ENCODE results near the gene MEF2D.

MEF2D gene

DNA sequence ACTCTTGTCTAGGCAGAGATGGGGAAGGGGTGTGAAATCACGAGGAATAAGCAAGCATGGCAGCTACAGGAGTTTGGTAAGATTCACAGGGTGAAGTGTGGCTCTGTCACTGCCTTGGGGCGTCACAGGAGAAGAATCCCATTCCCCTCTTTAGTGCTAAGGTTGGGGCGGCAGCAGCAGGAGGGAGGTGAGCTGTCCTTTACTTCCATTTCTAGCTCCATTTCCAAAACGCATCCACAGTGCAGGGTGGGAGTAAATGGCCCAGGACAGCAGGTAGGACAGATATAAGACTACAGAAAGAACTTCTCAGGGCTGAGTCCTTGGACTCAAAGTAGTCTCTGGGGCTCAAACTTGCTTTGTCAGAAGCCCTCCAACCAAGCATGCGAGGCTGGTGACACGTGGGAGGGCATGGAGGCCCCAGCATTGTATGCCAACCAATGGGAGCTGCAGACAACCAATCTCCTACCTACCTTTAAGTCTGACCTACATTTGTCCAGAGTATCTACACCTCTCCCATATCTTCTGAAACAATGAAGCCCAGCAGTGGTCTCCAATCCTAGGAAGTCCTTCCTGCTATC is 8.5 kb downstream of the MEF2D start:
- Mint-ChIP-seq H3K27me3 (no peaks in the 10 kb centered on the region), H3K27ac (peak overlapping the region; percentile 99), H3K36me3 (peaks cover 35 to 60% of the 10 kb centered on the region in 2 donors), H3K9me3 (no peaks in the 10 kb centered on the region), H3K4me1 (peaks cover 94 to 100% of the 10 kb centered on the region in 2 donors), H3K4me3 (peak overlapping the region; percentile 84 to 90)
- peak; percentile 43 for DNase-seq
- ATAC-seq (replicated peaks): peak; percentile 22 to 35

DNA sequence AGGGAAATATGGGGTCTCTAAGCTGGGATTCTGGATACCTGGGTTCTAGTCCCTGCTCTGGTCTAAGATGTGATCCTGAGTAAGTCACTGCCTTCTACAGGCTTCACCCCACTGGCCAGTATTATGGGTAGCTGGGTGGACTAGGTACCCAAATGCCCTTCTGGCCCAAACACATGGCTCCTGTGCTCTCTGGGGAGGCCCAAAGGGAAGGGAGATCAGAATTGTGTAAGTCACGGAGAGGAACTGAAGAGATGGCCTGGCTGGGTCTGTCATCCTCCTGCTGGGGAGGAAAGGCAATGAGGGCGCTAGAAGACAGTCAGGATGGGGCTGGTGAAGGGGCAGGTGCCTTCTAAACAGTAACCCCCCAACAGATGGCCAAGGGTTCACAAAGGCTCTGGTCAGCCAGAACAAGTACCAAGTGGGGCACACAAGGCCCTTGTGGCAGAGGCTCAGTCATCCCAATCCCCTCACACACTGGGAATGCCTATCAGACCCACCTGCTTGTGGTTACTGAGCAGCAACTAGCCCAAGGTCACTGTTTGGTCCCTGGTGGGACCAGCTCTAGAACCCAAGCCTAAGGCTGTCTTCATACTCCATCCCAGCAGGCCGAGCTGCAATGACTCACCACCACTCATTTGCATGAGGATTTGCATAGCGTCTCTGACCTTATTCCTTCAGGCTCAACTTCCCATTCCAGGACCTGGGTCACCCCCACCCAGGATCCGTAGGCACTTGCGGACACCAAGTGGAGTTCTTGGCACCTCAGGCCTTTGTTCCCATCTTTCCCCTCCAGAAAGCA is 9.2 kb downstream of the MEF2D start:
- no peak for ATAC-seq (replicated peaks)
- Mint-ChIP-seq H3K27me3 (no peaks in the 10 kb centered on the region), H3K9me3 (no peaks in the 10 kb centered on the region), H3K4me3 (peak overlapping the region; percentile 84 to 90), H3K4me1 (peaks cover 94 to 100% of the 10 kb centered on the region in 2 donors), H3K27ac (peak overlapping the region; percentile 99), H3K36me3 (peaks cover 34 to 61% of the 10 kb centered on the region in 2 donors)
- DNase-seq: no peak

DNA sequence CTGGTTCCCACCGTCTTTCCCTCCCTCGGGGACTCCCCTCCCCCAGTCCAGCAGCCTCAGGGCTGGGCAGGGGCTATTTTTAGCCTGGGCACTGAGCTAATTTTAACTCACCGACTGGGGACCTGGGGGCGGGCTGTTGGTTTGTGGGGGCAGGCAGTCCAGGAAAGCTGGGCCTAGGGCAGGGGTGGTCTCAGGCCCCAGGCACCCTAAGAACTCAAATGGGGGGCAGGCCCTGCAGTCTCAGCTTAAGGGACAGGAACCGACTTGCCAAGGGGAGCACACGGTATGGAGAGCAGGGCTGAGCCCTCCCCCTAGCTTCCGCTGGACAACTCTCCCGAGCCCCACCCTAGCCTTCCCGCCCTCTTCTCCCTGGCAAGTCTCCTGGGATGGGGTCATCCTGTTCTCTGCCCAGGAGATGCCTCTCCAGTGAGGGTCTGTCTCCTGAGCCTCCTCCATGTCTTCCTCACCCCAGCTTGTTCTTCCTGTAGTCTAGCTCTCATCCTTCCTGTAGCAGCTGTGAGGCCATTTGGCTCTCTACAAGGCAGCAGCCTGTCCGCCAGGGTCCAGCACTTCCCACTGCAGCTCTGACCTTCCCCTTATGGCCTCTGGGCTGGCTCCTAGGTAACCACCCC is 10.1 kb downstream of the MEF2D start:
- ATAC-seq (replicated peaks) (no peak), DNase-seq (no peak)
- Mint-ChIP-seq H3K4me1 (peaks cover 87 to 100% of the 10 kb centered on the region in 2 donors), H3K27ac (peak overlapping the region; percentile 99), H3K27me3 (no peaks in the 10 kb centered on the region), H3K9me3 (no peaks in the 10 kb centered on the region), H3K4me3 (peak overlapping the region; percentile 84 to 90), H3K36me3 (peaks cover 29 to 60% of the 10 kb centered on the region in 2 donors)

DNA sequence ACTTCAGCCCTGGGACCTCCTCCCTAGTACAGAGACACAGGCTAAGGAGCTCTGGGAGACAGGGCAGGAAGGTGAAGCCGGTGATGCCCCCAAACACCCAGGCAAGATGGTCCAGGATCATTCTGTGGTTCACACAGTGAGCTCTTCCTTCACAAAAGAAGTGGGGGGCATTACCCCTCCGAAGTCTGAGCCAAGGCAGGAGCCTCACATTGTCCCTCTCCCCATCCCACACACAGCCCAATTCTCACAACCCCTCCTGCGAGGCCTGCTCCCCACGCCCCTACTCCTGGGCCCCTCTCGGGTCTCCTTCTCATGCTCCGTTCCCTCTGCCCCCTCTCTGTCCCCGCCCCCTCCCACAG is 10.7 kb downstream of the MEF2D start:
- peaks cover 82 to 100% of the 10 kb centered on the region in 2 donors for H3K4me1 Mint-ChIP-seq
- peak overlapping the region; percentile 84 to 90 for H3K4me3 Mint-ChIP-seq
- ATAC-seq (replicated peaks) (no peak), DNase-seq (no peak)
- no peaks in the 10 kb centered on the region for H3K27me3 Mint-ChIP-seq
- no peaks in the 10 kb centered on the region for H3K9me3 Mint-ChIP-seq
- peak overlapping the region; percentile 99 for H3K27ac Mint-ChIP-seq
- H3K36me3 Mint-ChIP-seq: peaks cover 24 to 54% of the 10 kb centered on the region in 2 donors

DNA sequence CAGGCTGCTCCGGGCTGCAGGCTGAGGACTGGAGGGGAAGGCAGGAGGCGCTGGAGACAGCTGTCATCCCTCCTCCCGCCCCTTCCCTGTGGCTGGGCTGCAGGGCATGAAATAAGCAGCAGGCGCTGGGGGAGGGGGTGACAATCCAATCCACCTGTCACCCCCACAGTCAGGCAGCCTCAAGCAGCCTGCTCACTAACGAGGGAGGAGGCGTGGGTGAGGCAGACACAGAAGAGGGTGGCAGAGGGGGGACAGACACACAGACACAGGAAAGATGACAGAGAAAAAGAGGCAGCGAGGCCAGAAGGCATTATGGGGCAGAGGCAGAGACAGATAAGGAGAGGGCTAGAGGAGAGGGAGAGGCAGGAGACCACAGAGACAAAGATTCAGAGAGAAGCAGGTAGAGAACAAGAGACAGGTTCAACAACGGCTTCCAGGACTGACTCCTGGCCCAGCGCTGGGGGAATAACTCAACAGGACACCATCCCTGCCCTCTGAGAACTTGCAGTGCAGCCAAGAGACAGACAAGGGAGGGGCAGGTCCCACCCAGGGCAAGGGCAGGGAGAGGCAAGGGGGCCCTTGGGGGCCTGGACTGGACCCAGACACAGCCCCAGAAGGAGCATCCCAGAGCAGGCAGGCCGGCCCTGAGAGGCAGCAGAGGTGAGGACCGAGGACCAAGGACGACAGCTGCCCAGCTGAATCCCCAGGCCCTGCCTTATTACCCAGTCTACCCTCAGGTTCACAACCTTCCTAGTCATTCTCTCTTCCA is 11.2 kb downstream of the MEF2D start:
- ATAC-seq (replicated peaks) (peak; percentile 3 to 8), DNase-seq (no peak)
- H3K27me3 Mint-ChIP-seq: no peaks in the 10 kb centered on the region
- no peaks in the 10 kb centered on the region for H3K9me3 Mint-ChIP-seq
- peaks cover 22 to 52% of the 10 kb centered on the region in 2 donors for H3K36me3 Mint-ChIP-seq
- H3K4me1 Mint-ChIP-seq: peaks cover 81 to 100% of the 10 kb centered on the region in 2 donors
- peak overlapping the region; percentile 84 to 90 for H3K4me3 Mint-ChIP-seq
- H3K27ac Mint-ChIP-seq: peak overlapping the region; percentile 99

DNA sequence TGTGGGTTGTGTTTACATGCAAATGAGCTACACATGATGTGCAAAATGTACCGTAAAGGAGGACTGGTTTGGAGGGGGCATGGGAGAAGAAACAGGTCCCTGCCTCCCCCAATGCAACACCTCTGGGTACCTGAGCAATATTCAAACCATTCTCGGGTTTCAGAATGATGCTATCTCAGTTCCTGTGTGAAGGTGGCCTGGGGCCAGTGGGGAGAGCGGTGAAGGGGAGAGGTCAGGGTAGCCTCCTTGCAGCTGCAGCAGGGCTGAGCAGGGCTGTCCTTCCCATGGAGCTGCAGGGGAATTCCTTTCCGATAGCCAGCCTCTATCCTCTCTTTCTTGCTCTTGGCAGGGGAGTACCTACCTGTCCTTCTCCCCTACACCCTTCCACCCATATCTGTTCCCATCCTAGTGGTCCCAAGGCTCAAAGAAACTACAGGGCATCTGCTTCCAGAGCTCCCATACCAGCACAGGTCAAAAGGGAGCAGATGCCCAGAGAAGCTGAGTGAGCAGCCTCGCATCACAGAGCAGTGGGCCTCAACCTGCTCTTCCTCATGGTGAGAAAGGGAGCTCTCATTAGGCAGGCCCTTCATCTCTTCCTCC is 11.9 kb downstream of the MEF2D start:
- H3K4me1 Mint-ChIP-seq: peaks cover 74 to 100% of the 10 kb centered on the region in 2 donors
- H3K27ac Mint-ChIP-seq: peak overlapping the region; percentile 99
- no peaks in the 10 kb centered on the region for H3K9me3 Mint-ChIP-seq
- no peaks in the 10 kb centered on the region for H3K27me3 Mint-ChIP-seq
- H3K36me3 Mint-ChIP-seq: peaks cover 21 to 52% of the 10 kb centered on the region in 2 donors
- peak overlapping the region; percentile 84 to 90 for H3K4me3 Mint-ChIP-seq
- ATAC-seq (replicated peaks) (peak; percentile 61 to 64), DNase-seq (peak; percentile 57)

DNA sequence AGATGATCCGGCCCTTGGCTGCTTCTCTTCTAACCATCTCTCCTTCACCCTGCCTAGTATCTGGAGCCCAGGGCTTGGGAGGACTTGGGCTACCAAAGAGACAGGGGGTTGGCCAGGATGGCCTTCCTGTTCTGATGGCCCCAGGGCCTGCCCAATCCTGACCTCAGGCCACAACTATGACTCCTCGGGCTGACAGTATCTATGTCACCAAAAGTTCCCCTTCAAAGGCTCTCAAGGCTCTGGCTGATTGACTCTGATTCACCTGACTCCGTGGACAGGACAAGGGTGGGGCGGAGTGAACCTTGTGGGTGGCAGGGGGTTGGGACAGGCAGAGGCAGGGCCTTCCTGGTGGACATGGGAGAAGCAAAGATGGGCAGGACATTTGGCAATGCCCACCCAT is 12.7 kb downstream of the MEF2D start:
- DNase-seq (peak; percentile 64), ATAC-seq (replicated peaks) (peak; percentile 72 to 75)
- Mint-ChIP-seq H3K27ac (peak overlapping the region; percentile 99), H3K4me1 (peaks cover 72 to 100% of the 10 kb centered on the region in 2 donors), H3K9me3 (no peaks in the 10 kb centered on the region), H3K27me3 (no peaks in the 10 kb centered on the region), H3K36me3 (peaks cover 25 to 55% of the 10 kb centered on the region in 2 donors), H3K4me3 (peak overlapping the region; percentile 84 to 90)

DNA sequence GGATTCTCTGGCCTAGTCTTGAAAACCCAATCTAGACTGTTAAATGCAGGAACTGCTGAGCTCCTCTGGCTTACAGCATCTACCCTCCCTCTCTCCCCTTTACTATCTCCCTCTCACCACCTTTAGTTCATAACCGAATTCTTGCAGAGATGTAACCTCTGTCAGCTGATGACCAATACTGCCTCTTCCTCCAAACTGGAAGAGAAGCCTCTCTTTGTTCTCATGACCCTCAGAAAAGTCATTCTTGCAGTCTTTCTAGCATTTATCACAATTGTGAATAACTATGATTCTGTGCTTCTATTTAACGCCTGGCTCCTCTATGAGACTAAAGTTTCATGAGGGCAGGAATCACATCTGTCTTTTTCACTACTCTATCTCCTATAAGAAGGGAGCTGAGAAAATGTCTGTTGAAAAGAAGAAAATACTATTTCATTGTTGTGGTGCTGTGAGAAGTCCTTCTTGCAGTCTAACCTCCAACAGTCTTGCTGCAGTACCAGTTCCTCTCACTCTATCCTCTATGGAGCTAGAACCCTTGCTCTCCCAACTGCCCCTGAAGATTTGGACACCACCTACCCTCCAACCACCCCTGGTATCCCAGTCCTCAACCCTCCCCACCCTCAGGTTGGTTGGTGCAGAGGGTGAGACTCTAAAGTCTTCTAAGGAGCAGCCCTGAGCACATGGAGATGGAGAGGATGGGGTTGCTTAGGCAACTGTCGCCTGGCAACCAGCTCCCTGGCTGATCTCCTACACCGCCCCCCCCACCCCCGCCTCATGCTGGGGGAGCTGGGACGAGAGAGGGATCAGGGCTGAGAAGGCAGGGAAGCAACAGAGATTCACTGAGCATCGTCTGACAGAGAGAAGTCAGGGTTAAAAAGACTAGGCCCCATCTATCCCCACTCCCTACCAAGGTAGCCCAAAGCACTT is 13.9 kb downstream of the MEF2D start:
- H3K27me3 Mint-ChIP-seq: no peaks in the 10 kb centered on the region
- H3K4me1 Mint-ChIP-seq: peaks cover 72 to 100% of the 10 kb centered on the region in 2 donors
- ATAC-seq (replicated peaks): no peak
- H3K36me3 Mint-ChIP-seq: peaks cover 25 to 55% of the 10 kb centered on the region in 2 donors
- DNase-seq: no peak
- peak overlapping the region; percentile 99 for H3K27ac Mint-ChIP-seq
- H3K9me3 Mint-ChIP-seq: no peaks in the 10 kb centered on the region
- peak overlapping the region; percentile 39 to 43 for H3K4me3 Mint-ChIP-seq

DNA sequence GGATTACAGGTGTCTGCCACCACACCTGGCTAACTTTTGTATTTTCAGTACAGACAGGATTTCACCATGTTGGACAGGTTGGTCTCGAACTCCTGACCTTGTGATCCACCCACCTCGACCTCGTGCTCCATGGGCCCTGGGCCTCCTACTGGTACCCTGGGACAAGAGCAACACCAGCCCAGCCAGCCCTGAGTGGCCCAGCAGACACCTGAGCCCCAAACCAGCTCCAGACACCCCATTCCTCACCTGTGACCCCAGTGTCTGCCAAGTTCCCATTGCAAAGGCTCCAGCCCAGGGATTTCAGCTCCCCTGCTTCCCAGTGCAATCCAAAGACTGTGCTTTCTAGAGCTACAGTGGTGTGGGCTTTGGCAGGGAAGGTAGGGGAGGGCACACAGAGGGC is 14.6 kb downstream of the MEF2D start:
- H3K9me3 Mint-ChIP-seq: no peaks in the 10 kb centered on the region
- no peak overlapping the region for H3K4me3 Mint-ChIP-seq
- peaks cover 72 to 100% of the 10 kb centered on the region in 2 donors for H3K4me1 Mint-ChIP-seq
- DNase-seq (no peak), ATAC-seq (replicated peaks) (no peak)
- no peak overlapping the region for H3K27ac Mint-ChIP-seq
- peaks cover 30 to 53% of the 10 kb centered on the region in 2 donors for H3K36me3 Mint-ChIP-seq
- no peaks in the 10 kb centered on the region for H3K27me3 Mint-ChIP-seq

DNA sequence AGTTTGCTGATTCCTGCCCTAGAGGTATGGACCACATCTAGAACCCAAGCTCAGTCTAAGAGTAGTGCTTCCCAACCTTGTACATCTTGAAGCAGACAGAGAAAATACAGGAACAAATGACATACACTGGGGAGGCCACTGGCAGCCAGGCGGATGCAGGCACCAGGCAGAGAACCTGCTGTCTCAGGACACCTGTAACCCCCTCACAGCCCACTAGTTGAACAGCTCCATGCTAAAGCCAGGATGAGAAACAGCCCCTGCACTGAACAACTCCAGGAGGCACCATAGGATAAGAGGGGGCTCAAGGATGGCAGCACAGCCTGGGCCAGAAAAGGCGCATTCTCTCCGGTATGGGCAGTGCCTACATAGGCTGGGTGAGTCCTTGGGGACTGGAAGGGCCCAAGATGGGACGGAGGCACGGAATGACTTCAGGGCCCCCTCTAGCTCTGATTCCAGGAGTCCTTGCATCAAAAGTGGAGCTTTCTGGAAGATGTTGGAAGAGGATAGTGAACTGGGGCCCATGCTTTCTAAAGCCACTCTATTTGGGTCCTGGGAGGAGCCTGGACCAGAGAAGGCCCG is 16.0 kb downstream of the MEF2D start:
- H3K27ac Mint-ChIP-seq: peak overlapping the region; percentile 70

DNA sequence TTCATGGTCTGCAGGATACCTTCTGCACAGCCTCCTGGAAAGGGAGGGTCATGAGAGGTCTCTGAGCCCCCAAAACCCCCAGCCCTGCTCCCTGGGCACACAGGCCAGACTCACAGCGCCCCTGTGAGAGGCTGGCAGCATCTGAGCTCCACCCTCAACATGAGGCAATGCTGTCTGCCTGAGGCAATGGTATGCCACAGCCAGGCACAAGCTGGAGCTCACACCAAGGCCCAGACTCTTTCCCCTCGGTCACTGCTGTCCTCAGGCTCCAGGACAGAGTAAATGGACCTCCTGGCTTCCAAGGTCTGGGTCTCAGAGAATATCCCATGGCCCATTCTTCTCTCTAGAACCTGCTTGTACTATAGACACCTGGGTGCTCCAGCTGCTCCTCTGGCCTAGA is 17.2 kb downstream of the MEF2D start:
- Mint-ChIP-seq H3K4me3 (no peak overlapping the region), H3K36me3 (peaks cover 51 to 72% of the 10 kb centered on the region in 2 donors), H3K9me3 (no peaks in the 10 kb centered on the region), H3K27ac (peak overlapping the region; percentile 85), H3K27me3 (no peaks in the 10 kb centered on the region), H3K4me1 (peaks cover 63 to 94% of the 10 kb centered on the region in 2 donors)
- DNase-seq: no peak
- ATAC-seq (replicated peaks): no peak

More for the DNA sequence above, 16.0 kb downstream of the MEF2D start:
- peaks cover 69 to 97% of the 10 kb centered on the region in 2 donors for H3K4me1 Mint-ChIP-seq
- DNase-seq (no peak), ATAC-seq (replicated peaks) (no peak)
- H3K9me3 Mint-ChIP-seq: no peaks in the 10 kb centered on the region
- no peaks in the 10 kb centered on the region for H3K27me3 Mint-ChIP-seq
- H3K36me3 Mint-ChIP-seq: peaks cover 41 to 63% of the 10 kb centered on the region in 2 donors
- no peak overlapping the region for H3K4me3 Mint-ChIP-seq

DNA sequence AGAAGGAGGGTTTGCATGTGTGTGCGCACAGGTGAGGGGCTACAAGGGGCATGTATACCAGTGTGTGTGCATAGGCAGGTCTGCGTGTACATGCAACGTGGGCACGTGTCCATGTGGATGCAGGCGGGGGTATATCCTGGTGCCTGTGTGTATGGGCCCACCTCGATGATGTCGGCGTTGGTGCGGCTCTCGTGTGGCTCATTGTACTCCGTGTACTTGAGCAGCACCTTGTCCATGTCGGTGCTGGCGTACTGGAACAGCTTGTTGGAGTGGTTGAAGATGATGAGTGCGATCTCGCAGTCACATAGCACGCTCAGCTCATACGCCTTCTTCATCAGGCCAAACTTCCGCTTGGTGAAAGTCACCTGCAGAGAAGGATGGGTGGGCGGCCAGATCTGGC is 18.3 kb downstream of the MEF2D start:
- Mint-ChIP-seq H3K36me3 (peaks cover 53 to 73% of the 10 kb centered on the region in 2 donors), H3K27ac (no peak overlapping the region), H3K4me3 (no peak overlapping the region), H3K27me3 (no peaks in the 10 kb centered on the region), H3K4me1 (peaks cover 55 to 83% of the 10 kb centered on the region in 2 donors), H3K9me3 (no peaks in the 10 kb centered on the region)
- no peak for ATAC-seq (replicated peaks)
- DNase-seq: no peak

Measured in stimulated activated naive B cell treated with anti-CD40 and anti-IgM and Interleukin-4, amounts not matched to agents 10 μg/mL and 1 μg/mL and 100 μg/mL, for 72 hours (primary cell).